HEK293 (cell line): ENCODE data around the gene SAMM50.

Experiments used
- CTCF ChIA-PET: fragments of 350-600 bp; formaldehyde crosslinking; extraction: SDS; loops from one replicate; lab custom pipeline; 2021; ENCODE audit warnings: antibody characterized with exemption; lab: Yijun Ruan, JAX
- POLR2A ChIA-PET: fragments of 300-600 bp; formaldehyde crosslinking; extraction: SDS; loops from one replicate; lab custom pipeline; 2020; ENCODE audit warnings: antibody characterized with exemption, inconsistent platforms; lab: Yijun Ruan, JAX
- H3K27ac ChIP-seq: fragments of 200-500 bp; sonication (Bioruptor generic); 2 replicates; pipeline ENCODE4 v1.5.1; 2014; ENCODE audit warnings: low read depth, low read length, control low read depth, inconsistent platforms; ENCODE audit errors: extremely low read depth
- H3K36me3 ChIP-seq, 2 experiments: fragments of 200-500 bp in 1 of 2; sonication (Bioruptor generic) in 1 of 2; 1 replicate in 1 of 2; 2 replicates in 1 of 2; pipeline ENCODE4 v1.5.1; 2014 to 2017; ENCODE audit warnings: inconsistent platforms in 2 of 2, low read length in 2 of 2; ENCODE audit not compliant: control insufficient read depth in 2 of 2, insufficient read depth in 1 of 2
- H3K4me1 ChIP-seq: fragments of 200-500 bp; sonication (Bioruptor generic); 2 replicates; pipeline ENCODE4 v1.5.1; 2014; ENCODE audit warnings: mild to moderate bottlenecking, low read length, inconsistent platforms; ENCODE audit not compliant: control insufficient read depth, insufficient read depth
- H3K4me3 ChIP-seq: 2 replicates; pipeline ENCODE4 v1.5.1; 2011; ENCODE audit warnings: low read depth, mild to moderate bottlenecking, control low read depth, low read length, moderate library complexity
- H3K9me3 ChIP-seq: fragments of 200-500 bp; sonication (Bioruptor generic); 2 replicates; pipeline ENCODE4 v1.5.1; 2014; ENCODE audit warnings: low read depth, low read length, inconsistent platforms; ENCODE audit not compliant: control insufficient read depth, insufficient read depth
- EGR2 ChIP-seq: fragments of 450-650 bp; formaldehyde crosslinking; IDR thresholded peaks from 2 replicates; pipeline ENCODE4 v1.5.1; 2016; ENCODE audit warnings: low read depth, missing biosample characterization, missing genetic modification characterization
- HOXA7 ChIP-seq: sonication (generic); formaldehyde crosslinking; IDR thresholded peaks from 2 replicates; pipeline ENCODE4 v1.8.1; 2022; ENCODE audit warnings: missing genetic modification reagents, borderline replicate concordance
- OVOL3 ChIP-seq: fragments of 450-650 bp; formaldehyde crosslinking; IDR thresholded peaks from 2 replicates; pipeline ENCODE4 v1.5.1; 2016; ENCODE audit warnings: missing biosample characterization, missing genetic modification characterization
- PATZ1 ChIP-seq: fragments of 450-650 bp; formaldehyde crosslinking; IDR thresholded peaks from 2 replicates; pipeline ENCODE4 v1.5.1; 2016; ENCODE audit warnings: missing biosample characterization, missing genetic modification characterization
- PRDM6 ChIP-seq: fragments of 450-650 bp; formaldehyde crosslinking; IDR thresholded peaks from 2 replicates; pipeline ENCODE4 v1.5.1; 2017; ENCODE audit warnings: missing biosample characterization, missing genetic modification characterization
- REPIN1 ChIP-seq: fragments of 450-650 bp; formaldehyde crosslinking; IDR thresholded peaks from 2 replicates; pipeline ENCODE4 v1.5.1; 2017; ENCODE audit warnings: missing biosample characterization, missing genetic modification characterization, low read depth
- ZBTB21 ChIP-seq: fragments of 450-650 bp; formaldehyde crosslinking; IDR thresholded peaks from 2 replicates; pipeline ENCODE4 v1.5.1; 2017; ENCODE audit warnings: missing biosample characterization, missing genetic modification characterization
- ZBTB49 ChIP-seq: fragments of 450-650 bp; formaldehyde crosslinking; IDR thresholded peaks from 2 replicates; pipeline ENCODE4 v1.5.1; 2016; ENCODE audit warnings: missing biosample characterization, missing genetic modification characterization, low read depth
- ZEB2 ChIP-seq: fragments of 450-650 bp; formaldehyde crosslinking; IDR thresholded peaks from 2 replicates; pipeline ENCODE4 v1.5.1; 2016; ENCODE audit warnings: missing biosample characterization, missing genetic modification characterization
- ZFP3 ChIP-seq: fragments of 450-650 bp; formaldehyde crosslinking; IDR thresholded peaks from 2 replicates; pipeline ENCODE4 v1.5.1; 2016; ENCODE audit warnings: low read depth, missing biosample characterization, missing genetic modification characterization
- ZIC2 ChIP-seq: fragments of 450-650 bp; formaldehyde crosslinking; IDR thresholded peaks from 2 replicates; pipeline ENCODE4 v1.5.1; 2016; ENCODE audit warnings: missing biosample characterization, missing genetic modification characterization
- ZNF132 ChIP-seq: fragments of 450-650 bp; formaldehyde crosslinking; IDR thresholded peaks from 2 replicates; pipeline ENCODE4 v1.5.1; 2017; ENCODE audit warnings: missing biosample characterization, missing genetic modification characterization, borderline replicate concordance
- ZNF155 ChIP-seq: fragments of 450-650 bp; formaldehyde crosslinking; IDR thresholded peaks from 2 replicates; pipeline ENCODE4 v1.5.1; 2016; ENCODE audit warnings: missing biosample characterization, missing genetic modification characterization
- ZNF175 ChIP-seq: fragments of 450-650 bp; formaldehyde crosslinking; IDR thresholded peaks from 2 replicates; pipeline ENCODE4 v1.5.1; 2016; ENCODE audit warnings: missing biosample characterization, missing genetic modification characterization
- ZNF274 ChIP-seq, 2 experiments: fragments of 200-500 bp in 1 of 2; fragments of 450-650 bp in 1 of 2; sonication (Bioruptor generic) in 1 of 2; formaldehyde crosslinking in 1 of 2; IDR thresholded peaks; 2 replicates each; pipeline versions ENCODE4 v1.5.1 to v1.6.1; 2014 to 2016; ENCODE audit warnings: borderline replicate concordance in 1 of 2, inconsistent platforms in 1 of 2, low read length in 1 of 2, missing biosample characterization in 1 of 2, missing genetic modification characterization in 1 of 2
- ZNF335 ChIP-seq: fragments of 450-650 bp; formaldehyde crosslinking; conservative IDR thresholded peaks from 2 replicates; pipeline ENCODE4 v1.5.1; 2016; ENCODE audit warnings: missing biosample characterization, missing genetic modification characterization
- ZNF394 ChIP-seq: fragments of 450-650 bp; formaldehyde crosslinking; IDR thresholded peaks from 2 replicates; pipeline ENCODE4 v1.5.1; 2016; ENCODE audit warnings: missing biosample characterization, missing genetic modification characterization, mild to moderate bottlenecking, moderate library complexity, borderline replicate concordance
- ZNF488 ChIP-seq: fragments of 450-650 bp; formaldehyde crosslinking; IDR thresholded peaks from 2 replicates; pipeline ENCODE4 v1.5.1; 2016; ENCODE audit warnings: missing biosample characterization, missing genetic modification characterization
- ZNF555 ChIP-seq: fragments of 450-650 bp; formaldehyde crosslinking; conservative IDR thresholded peaks from 2 replicates; pipeline ENCODE4 v1.5.1; 2017; ENCODE audit warnings: missing biosample characterization, mild to moderate bottlenecking, missing genetic modification characterization, inconsistent platforms
- ZNF571 ChIP-seq: fragments of 450-650 bp; formaldehyde crosslinking; IDR thresholded peaks from 2 replicates; pipeline ENCODE4 v1.5.0; 2017; ENCODE audit warnings: missing biosample characterization, missing genetic modification characterization
- ZNF645 ChIP-seq: fragments of 450-650 bp; formaldehyde crosslinking; IDR thresholded peaks from 2 replicates; pipeline ENCODE4; 2016; ENCODE audit warnings: missing biosample characterization, missing genetic modification characterization
- ZNF658 ChIP-seq: fragments of 450-650 bp; formaldehyde crosslinking; IDR thresholded peaks from 2 replicates; pipeline ENCODE4; 2016; ENCODE audit warnings: missing biosample characterization, missing genetic modification characterization
- ZNF660 ChIP-seq: fragments of 450-650 bp; IDR thresholded peaks from 2 replicates; pipeline ENCODE4 v1.5.1; 2018; ENCODE audit warnings: missing biosample characterization, mild to moderate bottlenecking, missing genetic modification characterization
- ZNF704 ChIP-seq: fragments of 450-650 bp; formaldehyde crosslinking; IDR thresholded peaks from 2 replicates; pipeline ENCODE4 v1.5.1; 2016; ENCODE audit warnings: missing biosample characterization, missing genetic modification characterization
- ZNF830 ChIP-seq: fragments of 450-650 bp; IDR thresholded peaks from 2 replicates; pipeline ENCODE4 v1.5.0; 2018; ENCODE audit warnings: missing biosample characterization, missing genetic modification characterization, low read depth, mild to moderate bottlenecking, moderate library complexity
- ZSCAN23 ChIP-seq: fragments of 450-650 bp; formaldehyde crosslinking; IDR thresholded peaks from 2 replicates; pipeline ENCODE4 v1.5.1; 2016; ENCODE audit warnings: missing biosample characterization, missing genetic modification characterization
- ZSCAN30 ChIP-seq: fragments of 450-650 bp; IDR thresholded peaks from 2 replicates; pipeline ENCODE4 v1.5.1; 2018; ENCODE audit warnings: missing biosample characterization, mild to moderate bottlenecking, missing genetic modification characterization, moderate library complexity
- ZXDB ChIP-seq: fragments of 450-650 bp; formaldehyde crosslinking; IDR thresholded peaks from 2 replicates; pipeline ENCODE4 v1.5.1; 2016; ENCODE audit warnings: missing biosample characterization, missing genetic modification characterization

The SAMM50 gene

GRCh38 chr22:43923631-43924464 lies 31.4 kb upstream of the SAMM50 start, which contains the start of gene PNPLA3:
Gene PNPLA3 (plus strand): TSS chr22:43923805. CDS start chr22:43923912, 107 bp downstream.
- peak within 1 kb of the TSS; percentile 55; the same call in 1 of the 2 replicates for H3K27ac ChIP-seq
- peaks cover 3% of the 10 kb centered on the region; the same call in 1 of the 2 replicates for H3K4me1 ChIP-seq
- ChIA-PET POLR2A (interaction anchor here (0.7 to 1.1 kb wide), 4 partner anchors 9 to 31 kb away, joined by 3 to 4 read pairs (median 4); partner anchors contain the start of gene SAMM50), CTCF (interaction anchor here (1.1 to 1.3 kb wide), 2 partner anchors 22 to 39 kb away, joined by 4 to 6 read pairs; no protein-coding TSS in a partner anchor)
- peak within 1 kb of the TSS; percentile 49 for H3K4me3 ChIP-seq
- H3K36me3 ChIP-seq = no peaks in the 10 kb centered on the region
- H3K9me3 ChIP-seq = no peaks in the 10 kb centered on the region
- TF ChIP-seq ZFP3 (tag by site-specific recombination) = no peak
- TF ChIP-seq ZEB2 (tag by site-specific recombination) = peak; percentile 59; the same call in 1 of the 2 replicates
- TF ChIP-seq ZBTB49 = no peak
- TF ChIP-seq ZSCAN23 (tag by site-specific recombination) = no peak
- TF ChIP-seq ZNF645 (tag by site-specific recombination) = no peak
- no peak for TF ChIP-seq ZBTB21 (tag by site-specific recombination)
- TF ChIP-seq ZNF658 (tag by site-specific recombination) = no peak
- TF ChIP-seq PRDM6 (tag by site-specific recombination) = no peak
- TF ChIP-seq ZNF488 (tag by site-specific recombination) = no peak
- TF ChIP-seq ZSCAN30 (tag by site-specific recombination) = no peak
- TF ChIP-seq ZNF274 (IDR thresholded peaks at IDR 0.05; ENCODE audit: low read length) = no peak
- no peak for TF ChIP-seq ZNF274 (tag by site-specific recombination; IDR thresholded peaks at IDR 0.05; ENCODE audit: borderline replicate concordance)
- TF ChIP-seq REPIN1 (tag by site-specific recombination) = no peak
- peak; percentile 80 for TF ChIP-seq ZNF335 (tag by site-specific recombination)
- peak; percentile 97 for TF ChIP-seq ZIC2 (tag by site-specific recombination)
- no peak for TF ChIP-seq ZNF155
- peak; percentile 68; the same call in 1 of the 2 replicates for TF ChIP-seq PATZ1 (tag by site-specific recombination)
- TF ChIP-seq ZNF571 (tag by site-specific recombination) = no peak
- TF ChIP-seq ZNF830 (tag by site-specific recombination) = no peak
- no peak for TF ChIP-seq ZNF704
- TF ChIP-seq ZNF132 (tag by site-specific recombination) = no peak
- TF ChIP-seq ZNF555 = no peak
- TF ChIP-seq OVOL3 = no peak
- TF ChIP-seq ZNF394 = no peak
- TF ChIP-seq HOXA7 (CRISPR knock-in tag) = no peak
- TF ChIP-seq EGR2 = peak; percentile 86
- peak; percentile 53 for TF ChIP-seq ZXDB (tag by site-specific recombination)
- no peak for TF ChIP-seq ZNF660 (tag by site-specific recombination)
- no peak for TF ChIP-seq ZNF175 (tag by site-specific recombination)
